ENCODE results near the gene EIF5B.
A peak's percentile ranks its signal among the peaks of the same experiment; 100 is the strongest.
"Not testable (repeated sequence)": the region's sequence is repeated elsewhere in the genome, so short reads cannot be mapped to it uniquely, and the experiment has no call there.

EIF5B gene, protein sequence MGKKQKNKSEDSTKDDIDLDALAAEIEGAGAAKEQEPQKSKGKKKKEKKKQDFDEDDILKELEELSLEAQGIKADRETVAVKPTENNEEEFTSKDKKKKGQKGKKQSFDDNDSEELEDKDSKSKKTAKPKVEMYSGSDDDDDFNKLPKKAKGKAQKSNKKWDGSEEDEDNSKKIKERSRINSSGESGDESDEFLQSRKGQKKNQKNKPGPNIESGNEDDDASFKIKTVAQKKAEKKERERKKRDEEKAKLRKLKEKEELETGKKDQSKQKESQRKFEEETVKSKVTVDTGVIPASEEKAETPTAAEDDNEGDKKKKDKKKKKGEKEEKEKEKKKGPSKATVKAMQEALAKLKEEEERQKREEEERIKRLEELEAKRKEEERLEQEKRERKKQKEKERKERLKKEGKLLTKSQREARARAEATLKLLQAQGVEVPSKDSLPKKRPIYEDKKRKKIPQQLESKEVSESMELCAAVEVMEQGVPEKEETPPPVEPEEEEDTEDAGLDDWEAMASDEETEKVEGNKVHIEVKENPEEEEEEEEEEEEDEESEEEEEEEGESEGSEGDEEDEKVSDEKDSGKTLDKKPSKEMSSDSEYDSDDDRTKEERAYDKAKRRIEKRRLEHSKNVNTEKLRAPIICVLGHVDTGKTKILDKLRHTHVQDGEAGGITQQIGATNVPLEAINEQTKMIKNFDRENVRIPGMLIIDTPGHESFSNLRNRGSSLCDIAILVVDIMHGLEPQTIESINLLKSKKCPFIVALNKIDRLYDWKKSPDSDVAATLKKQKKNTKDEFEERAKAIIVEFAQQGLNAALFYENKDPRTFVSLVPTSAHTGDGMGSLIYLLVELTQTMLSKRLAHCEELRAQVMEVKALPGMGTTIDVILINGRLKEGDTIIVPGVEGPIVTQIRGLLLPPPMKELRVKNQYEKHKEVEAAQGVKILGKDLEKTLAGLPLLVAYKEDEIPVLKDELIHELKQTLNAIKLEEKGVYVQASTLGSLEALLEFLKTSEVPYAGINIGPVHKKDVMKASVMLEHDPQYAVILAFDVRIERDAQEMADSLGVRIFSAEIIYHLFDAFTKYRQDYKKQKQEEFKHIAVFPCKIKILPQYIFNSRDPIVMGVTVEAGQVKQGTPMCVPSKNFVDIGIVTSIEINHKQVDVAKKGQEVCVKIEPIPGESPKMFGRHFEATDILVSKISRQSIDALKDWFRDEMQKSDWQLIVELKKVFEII

DNA sequence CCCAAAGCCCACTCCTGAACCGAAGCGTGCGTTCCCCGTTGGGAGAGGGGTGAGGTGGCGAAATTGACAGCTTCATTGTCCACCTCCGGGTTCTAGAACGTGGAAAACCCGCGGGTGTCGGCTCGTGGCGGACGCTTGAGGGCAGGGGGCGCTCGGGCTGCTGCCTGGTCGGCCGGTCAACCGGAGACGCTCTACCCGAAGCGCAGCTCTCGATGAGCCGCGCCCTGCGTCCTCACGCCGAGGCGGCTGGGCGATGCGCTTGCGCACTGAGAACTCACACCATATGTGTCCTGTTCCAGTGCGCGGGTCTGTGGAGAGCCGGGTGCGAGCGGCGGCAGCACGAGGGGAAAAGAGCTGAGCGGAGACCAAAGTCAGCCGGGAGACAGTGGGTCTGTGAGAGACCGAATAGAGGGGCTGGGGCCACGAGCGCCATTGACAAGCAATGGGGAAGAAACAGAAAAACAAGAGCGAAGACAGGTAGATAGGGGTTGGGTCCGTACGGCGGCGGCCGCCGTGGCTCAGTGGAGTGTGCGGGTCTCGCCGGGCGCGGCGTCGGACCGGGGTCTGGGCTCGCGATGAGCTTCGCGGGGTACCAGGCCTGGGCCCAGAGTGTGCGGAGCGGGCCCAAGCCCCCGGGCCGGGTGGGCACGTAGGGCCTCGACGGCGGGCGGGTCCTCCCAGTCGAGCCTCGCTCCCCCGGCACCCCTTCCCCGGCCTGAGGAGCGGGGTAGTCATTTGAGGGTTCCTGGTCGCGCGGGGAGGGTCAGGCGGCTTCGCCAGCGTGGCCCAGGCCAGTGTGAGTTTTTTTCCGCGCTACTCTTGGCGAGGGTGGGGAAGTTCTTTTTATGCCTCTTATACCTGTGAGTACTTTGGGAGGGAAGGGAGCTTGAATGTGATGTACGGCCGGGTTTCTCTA, at the start of gene EIF5B:
EIF5B (plus strand) TSS at position 277 of the 916 bp plus-strand sequence; CDS start at position 443, 166 bp downstream.
- DNase-seq (ENCODE audit: low read depth in 2 of 2), result peak; percentile 87

DNA sequence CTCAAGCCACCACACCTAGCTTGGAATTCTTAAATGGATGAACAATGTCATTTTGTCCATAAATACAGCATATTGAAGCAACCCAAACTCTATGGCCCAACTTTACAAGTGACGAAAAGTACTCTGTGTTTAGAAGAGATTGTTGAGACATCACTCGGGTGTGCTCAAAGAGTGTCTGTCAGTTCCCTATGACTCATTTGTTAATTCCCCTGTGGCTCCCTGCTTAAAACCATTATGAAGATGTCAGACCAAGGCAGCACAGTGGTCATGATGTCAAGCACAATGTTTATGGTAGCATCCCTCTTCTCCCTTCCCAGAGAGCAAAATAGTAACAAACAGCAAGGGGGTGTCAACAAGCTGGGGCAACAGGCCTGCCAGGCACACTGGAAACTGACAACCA, 39.2 kb upstream of the EIF5B start:
- no peak for DNase-seq (ENCODE audit: low read depth in 2 of 2)

DNA sequence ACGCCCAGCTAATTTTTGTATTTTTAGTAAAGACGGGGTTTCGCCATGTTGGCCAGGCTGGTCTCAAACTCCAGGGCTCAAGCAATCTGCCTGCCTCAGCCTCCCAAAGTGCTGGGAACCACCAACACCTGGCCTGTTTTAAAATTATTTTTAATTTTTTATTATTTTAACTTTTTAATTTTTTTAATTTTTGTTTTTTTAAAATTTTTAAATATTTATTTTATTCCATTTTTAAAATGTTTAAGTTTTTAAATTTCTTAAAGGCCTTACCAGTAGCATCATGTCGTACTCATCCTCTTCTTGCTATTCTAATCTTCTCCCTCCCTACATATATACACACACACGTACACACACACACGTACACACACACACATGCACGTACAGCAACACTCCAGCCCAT, 37.6 kb upstream of the EIF5B start:
- DNase-seq (ENCODE audit: low read depth in 2 of 2), result no peak

DNA sequence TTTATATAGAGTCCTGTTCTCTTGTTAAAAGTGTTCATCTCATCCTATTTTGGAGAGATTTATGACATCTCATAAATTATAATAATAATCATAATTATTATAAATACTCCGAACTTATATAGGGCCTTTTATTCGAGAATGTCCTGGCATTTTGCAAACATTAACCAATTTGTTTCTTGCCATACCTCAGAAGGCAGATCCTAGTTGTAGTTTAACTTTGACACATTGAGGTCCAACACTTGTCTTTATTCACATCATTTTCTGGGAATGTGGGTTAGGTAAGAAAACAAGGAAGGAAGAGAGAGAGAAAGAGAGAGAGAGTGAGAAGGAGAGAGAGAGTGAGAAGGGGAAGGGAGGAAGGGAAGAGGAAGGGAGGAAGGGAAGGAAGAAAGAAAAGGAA, 36.1 kb upstream of the EIF5B start, which contains the start of gene LYG1:
LYG1 (minus strand) TSS at position 101 of the 400 bp plus-strand sequence. CDS start 5,527 bp downstream, outside the sequence.
- DNase-seq (ENCODE audit: low read depth in 2 of 2), result not testable (repeated sequence)

DNA sequence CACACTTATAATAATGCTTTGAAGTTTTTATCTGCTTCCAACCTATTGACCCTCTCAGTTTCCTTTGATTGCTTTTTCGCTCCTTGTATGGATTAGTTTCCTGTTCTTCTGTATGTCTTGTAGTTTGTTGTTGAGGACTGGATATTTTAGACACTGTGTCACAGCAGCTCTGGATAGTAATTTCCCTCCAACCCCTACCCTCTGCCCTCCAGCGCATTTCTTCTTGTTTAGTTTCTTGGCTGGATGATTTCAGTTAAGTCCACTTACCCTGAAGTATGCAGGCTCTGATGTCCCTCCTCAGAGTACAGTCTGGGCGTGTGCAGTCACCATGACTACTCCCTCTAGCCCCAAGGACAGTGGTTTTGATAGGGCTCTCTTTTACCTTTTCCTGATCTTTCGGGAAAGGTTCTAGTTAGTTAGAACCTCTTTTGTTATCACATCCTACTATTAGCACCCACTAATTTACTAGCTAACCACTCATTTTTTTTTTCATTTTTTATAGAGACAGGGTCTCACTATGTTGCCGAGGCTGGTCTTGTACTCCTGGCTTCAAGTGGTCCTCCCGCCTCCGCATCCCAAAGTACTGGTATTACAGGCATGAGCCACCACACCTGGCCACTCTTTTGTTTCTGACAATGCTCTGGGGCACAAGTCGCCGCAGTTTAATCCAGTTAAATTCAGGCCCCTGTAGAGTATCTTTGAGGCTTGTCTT, 19.9 kb upstream of the EIF5B start:
- DNase-seq (ENCODE audit: low read depth in 2 of 2), result no peak

DNA sequence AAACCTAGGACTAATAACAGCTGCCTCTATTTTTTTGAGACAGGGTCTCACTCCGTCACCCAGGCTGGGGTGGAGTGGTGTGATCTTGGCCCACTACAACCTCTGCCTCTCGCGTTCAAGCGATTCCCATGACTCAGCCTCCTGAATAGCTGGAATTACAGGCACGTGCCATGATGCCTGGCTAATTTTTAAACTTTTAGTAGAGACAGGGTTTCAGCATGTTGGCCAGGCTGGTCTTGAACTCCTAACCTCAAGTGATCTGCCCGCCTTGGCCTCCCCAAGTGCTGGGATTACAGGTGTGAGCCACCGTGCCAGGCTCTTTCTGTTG, 19.4 kb upstream of the EIF5B start:
- DNase-seq (ENCODE audit: low read depth in 2 of 2), result not testable (repeated sequence)

DNA sequence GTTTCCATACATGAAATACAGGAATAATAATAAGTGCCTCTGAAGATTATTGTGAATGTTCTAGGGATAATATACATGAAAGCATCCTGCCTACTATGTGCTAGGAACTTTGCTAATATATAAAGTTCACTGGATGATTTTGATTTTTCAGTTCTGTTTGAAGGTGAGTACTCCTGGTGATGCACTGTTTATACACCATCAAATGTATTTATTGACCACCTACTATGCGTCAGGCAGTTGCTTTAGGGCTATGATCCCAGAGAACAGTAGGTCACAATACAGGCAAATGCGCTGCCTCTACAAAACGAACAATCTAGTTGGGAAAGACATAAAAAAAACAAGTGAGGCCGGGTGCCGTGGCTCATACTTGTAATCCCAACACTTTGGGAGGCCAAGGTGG, 11.8 kb upstream of the EIF5B start:
- DNase-seq (ENCODE audit: low read depth in 2 of 2), result no peak

DNA sequence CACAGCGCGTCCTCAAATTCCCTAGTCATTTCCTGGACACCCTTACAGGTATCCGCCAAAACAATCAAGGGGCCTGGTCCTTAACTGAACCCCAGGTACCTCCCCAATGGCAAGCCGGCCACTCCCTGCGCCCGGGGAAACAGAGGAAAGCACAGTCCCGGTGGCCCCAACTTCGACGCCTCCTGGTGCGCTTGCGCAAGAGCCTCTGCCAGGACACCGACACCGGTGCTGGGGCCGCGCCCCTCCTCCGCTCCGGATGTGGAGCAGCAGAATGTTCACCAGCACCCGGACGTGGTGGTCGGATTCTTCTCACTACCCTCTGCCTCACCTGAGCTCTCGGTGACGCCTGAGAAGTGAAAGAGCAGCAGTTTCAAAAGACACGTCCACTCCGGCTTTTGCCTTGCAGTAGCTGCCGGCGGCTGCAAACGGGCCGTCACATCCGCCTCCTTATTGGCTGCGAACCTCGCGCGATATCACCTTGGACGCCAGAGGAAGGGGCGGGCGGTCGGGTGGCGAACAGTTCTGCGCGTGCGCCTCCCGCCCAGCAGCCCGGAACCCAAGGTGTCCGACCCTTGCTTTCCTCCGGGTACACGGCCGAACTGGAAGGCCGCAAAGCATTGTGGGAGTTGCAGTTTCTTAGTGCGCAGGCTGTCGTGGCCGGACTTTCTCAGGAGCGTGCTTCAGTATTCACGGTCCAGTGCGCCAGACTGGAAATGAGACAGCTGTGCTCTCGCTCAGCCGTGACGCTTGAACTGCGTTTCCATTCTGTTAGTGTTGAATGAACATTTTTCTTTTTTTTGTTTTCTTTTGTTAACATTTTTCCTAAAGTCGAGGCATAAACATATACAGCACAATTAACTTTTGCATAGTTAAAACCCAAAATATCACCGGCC, 1.0 kb upstream of the EIF5B start, which contains the start of gene TXNDC9:
TXNDC9 (minus strand) TSS at position 423 of the 893 bp plus-strand sequence. CDS start 3,123 bp downstream, outside the sequence.
- peak; percentile 93 to 96 for DNase-seq (ENCODE audit: low read depth in 2 of 2)

DNA sequence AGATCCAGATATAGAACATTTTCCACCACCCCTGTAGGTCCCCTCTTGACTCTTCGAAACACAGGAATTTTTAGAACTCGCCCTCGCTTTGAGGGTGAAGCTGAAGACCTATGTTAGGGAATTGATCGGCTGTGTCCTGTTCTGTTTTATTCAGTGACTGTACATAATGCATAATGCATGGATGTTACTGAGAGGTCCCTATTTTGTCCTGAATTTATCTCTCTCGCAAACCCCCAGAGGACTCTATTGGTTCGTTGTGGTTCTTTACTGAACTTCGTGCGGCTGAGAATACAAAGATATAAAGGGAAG, 431 bp upstream of the EIF5B start:
- no peak for DNase-seq (ENCODE audit: low read depth in 2 of 2)

DNA sequence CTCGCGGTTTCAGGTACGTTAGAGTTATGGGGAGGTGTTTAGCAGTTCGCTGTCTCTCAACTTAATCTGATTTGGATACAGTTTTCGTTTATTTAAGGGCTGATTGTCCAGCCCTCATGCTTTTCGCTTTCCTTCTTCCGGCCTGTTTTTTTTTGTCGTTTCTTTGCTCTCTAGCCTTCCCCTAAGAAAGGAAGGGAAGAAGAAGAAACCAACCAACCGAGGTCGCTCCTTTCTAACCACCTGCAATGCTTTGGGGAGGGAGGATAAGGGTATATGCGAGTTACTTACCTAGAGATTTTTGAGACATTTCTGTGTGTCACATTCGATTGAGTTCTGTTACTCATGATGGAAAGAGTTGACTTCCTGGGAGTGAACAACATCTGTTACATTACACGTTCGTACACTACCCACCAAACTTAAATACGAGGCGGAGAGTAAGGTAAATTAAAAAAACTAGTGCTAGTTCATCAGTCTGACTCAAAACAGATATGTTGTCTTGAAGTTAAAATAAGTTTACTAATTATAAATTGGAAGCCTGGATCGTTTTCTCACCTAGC, 918 bp downstream of the EIF5B start:
- no peak for DNase-seq (ENCODE audit: low read depth in 2 of 2)

DNA sequence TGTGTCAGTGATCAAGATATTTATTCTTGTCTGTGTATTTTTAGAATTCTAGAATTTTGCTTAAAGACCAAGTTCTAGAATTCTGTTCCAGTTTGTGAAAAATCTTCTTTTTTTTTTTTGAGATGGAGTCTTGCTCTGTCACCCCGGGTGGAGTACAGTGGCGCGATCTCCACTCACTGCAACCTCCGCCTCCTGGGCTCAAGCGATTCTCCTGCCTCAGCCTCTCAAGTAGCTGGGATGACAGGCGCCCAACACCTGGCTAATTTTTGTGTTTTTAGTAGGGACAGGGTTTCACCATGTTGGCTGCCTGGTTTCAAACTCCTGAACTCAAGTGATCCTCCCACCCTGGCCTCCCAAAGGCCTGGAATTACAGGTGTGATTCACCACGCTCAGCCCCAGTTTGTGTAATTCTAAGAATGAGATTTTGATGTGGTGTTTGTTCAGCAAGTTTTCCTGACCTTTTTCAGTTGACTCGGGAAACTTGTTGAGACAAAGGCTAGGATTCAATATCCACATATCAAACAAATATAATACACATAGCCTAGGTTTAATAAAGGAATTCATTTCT, 3.6 kb downstream of the EIF5B start:
- no peak for DNase-seq (ENCODE audit: low read depth in 2 of 2)

DNA sequence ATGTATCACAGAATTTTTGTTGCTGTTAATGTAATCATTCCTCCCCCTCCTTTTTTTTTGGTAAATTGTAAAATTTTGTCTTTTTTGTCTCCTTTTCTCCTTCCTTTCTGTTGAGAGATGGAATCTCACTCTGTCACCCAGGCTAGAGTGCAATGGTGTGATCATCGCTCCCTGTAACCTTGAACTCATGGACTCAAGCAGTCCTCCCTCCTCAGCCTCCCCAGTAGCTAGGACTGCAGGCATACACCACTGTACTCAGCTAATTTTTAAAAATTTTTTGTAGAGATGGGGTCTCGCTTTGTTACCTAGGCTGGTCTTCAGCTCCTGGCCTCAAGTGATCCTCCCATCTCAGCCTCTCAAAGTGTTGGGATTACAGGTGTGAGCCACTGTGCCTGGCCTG, 5.3 kb downstream of the EIF5B start:
- no peak for DNase-seq (ENCODE audit: low read depth in 2 of 2)

DNA sequence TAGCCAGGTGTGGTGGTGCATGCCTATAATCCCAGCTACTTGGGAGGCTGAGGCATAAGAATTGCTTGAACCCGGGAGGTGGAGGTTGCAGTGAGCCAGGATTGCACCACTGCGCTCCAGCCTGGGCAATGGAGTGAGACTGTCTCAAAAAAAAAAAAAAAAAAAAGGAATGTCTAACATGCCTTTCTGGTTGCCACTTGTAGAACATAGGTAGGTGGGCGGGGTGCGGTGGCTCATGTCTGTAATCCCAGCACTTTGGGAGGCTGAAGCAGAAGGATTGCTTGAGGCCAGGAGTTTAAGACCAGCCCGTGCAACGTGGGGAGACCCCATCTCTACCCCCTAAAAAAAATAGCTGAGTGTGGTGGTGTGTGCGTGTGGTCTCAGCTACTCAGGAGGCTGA, 8.3 kb downstream of the EIF5B start:
- DNase-seq (ENCODE audit: low read depth in 2 of 2), result not testable (repeated sequence)

DNA sequence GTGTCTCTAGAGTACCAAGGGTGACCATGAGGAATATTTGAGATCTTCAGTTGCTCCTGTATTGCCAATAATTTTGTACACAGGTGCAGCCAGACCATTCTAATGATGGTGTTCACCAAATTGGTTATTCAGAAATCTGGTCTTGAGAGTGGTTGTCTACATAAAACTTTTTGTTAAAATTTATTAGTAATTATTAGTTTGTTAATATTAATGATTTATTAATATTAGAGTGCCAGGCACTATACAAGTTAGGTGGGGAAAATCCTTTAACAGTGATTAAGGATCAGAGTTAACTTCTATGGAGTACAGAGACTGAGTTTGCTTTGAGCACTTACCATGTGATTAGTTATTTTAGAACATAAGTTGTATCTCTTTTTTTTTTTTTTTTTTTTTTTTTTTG, 9.0 kb downstream of the EIF5B start:
- no peak for DNase-seq (ENCODE audit: low read depth in 2 of 2)

DNA sequence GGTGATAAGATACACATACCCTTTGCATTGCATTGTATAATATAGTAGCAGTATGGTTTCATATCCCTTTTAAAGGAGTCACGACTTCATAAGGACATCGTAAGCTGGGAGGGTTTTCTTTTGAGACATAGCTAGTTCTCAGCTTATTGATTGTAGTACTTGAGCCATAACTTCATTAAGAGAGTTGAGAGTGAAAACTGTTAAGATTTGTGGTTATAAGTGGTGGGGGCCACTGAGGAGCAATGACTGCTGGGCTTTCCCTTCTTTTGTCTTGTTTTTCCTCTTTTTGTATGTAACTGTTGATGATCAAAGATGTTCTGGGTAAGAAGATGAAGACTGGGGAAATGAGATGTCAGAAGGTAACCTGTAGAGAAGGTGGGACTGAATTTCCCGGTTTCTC, 11.0 kb downstream of the EIF5B start:
- DNase-seq (ENCODE audit: low read depth in 2 of 2), result no peak

DNA sequence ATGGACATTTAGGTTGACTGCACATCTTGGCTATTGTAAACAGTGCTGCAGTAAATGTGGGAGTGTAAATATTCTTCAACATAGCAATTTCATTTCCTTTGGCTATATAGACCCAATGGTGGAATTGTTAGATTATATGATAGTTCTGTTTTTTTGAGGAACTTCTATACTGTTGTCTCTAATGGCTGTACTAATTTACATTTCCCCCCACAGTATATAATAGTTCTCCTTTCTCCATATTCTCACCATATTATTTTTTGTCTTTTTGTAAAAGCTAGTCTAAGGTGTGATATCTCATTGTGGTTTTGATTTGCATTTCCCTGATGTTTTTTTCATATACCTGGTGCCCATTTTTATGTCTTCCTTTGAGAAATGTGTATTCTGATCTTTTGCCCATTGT, 13.0 kb downstream of the EIF5B start:
- no peak for DNase-seq (ENCODE audit: low read depth in 2 of 2)

DNA sequence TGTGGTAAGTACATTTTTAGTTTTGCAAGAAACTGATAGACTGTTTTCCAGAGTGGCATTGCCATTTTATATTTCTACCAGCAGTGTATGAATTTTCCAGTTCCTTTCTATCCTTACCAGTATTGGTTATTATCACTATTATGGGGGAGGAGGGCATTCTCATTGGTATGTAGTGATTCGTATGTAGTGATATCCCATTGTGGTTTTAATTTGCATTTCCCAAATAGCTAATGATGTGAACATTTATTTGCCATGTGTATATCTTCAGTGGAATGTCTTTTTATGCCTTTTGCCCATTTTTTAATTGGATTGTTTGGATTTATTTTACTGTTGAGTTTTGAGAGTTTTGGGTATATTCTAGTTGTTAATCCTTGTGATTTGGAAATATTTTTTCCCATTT, 16.9 kb downstream of the EIF5B start:
- no peak for DNase-seq (ENCODE audit: low read depth in 2 of 2)

DNA sequence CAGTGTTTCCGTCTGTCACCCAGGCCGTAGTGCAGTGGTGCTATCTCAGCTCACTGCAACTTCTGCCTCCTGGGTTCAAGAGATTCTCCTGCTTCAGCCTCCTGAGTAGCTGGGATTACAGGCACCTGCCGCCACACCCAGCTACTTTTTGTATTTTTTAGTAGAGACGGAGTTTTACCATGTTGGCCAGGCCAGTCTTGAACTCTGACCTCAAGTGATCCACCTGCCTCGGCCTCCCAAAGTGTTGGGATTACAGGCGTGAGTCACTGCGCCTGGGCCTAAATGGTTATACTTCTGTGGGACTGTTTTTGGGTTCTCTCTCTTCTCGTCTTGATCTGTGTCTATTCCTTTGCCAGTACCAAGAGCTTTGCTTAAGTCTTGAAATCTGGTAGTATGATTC, 17.6 kb downstream of the EIF5B start:
- not testable (repeated sequence) for DNase-seq (ENCODE audit: low read depth in 2 of 2)

DNA sequence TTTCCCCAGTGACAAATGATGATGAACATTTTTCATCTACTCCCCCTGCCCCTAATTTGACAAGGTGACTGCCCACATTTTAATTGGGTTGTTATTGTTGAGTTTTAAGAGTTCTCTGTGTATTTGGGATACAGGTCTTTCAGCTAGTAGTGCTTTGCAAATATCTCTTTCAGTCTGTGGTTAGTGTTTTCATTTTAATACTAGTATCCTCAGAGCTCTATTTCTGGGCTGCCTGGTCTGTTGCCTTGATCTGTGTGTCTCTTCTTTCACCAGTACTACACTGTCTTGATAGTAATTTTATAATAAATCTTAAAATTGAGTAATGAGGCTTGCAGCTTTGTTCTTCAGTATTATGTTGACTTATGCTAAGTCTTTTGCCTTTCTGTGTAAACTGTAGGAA, 19.7 kb downstream of the EIF5B start:
- no peak for DNase-seq (ENCODE audit: low read depth in 2 of 2)
